Measurements from ENCODE around the gene KLF2.

Gene KLF2

GRCh38 chr19:16308081-16308480 is 16.5 kb upstream of the KLF2 start:
- no peak for DNase-seq (ENCODE audit: low spot score)

- no peak for DNase-seq (ENCODE audit: low spot score)
Measured at GRCh38 chr19:16309643-16310042, 15.0 kb upstream of the KLF2 start.

- no peak for DNase-seq (ENCODE audit: low spot score)
Measured at GRCh38 chr19:16315825-16316505, 8.7 kb upstream of the KLF2 start.

GRCh38 chr19:16316506-16316882 is 8.1 kb upstream of the KLF2 start:
- DNase-seq (ENCODE audit: low spot score), result peak; percentile 18

GRCh38 chr19:16319481-16319880 is 5.1 kb upstream of the KLF2 start:
- DNase-seq (ENCODE audit: low spot score), result peak; percentile 22

DNA sequence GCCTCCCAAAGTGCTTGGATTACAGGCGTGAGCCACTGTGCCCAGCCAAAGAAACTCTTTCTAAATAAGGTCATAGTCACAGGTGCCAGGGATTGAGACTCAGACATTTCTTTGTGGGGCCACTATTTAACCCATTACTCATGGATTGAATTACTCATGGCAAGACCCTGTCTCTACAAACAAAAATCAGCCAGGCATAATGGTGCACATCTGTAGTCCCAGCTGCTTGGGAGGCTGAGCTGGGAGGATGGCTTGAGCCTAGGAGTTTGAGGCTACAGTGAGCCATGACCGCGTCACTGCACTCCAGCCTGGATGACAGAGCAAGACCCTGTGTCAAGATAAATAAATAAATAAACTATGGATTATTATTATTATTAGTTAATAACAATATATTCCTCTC is 3.6 kb upstream of the KLF2 start:
- no peak for DNase-seq (ENCODE audit: low spot score)

- peak; percentile 67 for DNase-seq (ENCODE audit: low spot score)
Measured at GRCh38 chr19:16325161-16325527, 518 bp downstream of the KLF2 start.

DNA sequence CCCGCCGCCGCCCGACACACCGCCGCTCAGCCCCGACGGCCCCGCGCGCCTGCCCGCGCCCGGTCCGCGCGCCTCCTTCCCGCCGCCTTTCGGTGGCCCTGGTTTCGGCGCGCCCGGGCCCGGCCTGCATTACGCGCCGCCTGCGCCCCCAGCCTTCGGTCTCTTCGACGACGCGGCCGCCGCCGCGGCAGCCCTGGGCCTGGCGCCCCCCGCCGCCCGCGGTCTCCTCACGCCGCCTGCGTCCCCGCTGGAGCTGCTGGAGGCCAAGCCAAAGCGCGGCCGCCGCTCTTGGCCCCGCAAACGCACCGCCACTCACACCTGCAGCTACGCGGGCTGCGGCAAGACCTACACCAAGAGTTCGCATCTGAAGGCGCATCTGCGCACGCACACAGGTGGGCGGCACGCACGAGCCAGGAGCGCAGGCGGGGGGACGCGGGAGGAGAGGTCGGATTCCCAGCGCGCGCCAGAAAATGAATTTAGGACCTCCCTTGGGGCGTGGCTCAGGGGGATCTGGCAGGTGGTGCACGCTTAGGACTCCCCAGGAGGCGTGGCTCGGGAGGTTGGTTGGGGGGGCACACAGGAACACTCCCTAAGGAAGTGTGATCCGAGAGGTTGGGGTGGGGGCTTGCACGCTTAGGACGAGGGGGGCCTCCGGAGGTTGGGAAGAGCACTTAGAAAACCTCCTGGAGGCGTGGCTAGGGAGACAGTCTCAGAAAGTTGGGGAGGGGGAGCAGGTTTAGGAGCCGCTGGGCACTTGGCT is 1.2 kb downstream of the KLF2 start:
- peak; percentile 72 for DNase-seq (ENCODE audit: low spot score)

GRCh38 chr19:16326401-16327168 is 2.0 kb downstream of the KLF2 start:
- peak; percentile 40 for DNase-seq (ENCODE audit: low spot score)

DNA sequence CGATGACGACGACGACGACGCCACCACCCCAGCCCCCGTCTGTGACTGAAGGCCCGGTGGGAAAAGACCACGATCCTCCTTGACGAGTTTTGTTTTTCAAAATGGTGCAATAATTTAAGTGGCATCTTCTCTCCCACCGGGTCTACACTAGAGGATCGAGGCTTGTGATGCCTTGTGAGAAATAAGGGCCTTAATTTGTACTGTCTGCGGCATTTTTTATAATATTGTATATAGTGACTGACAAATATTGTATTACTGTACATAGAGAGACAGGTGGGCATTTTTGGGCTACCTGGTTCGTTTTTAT is 2.5 kb downstream of the KLF2 start:
- DNase-seq (ENCODE audit: low spot score), result no peak

- DNase-seq (ENCODE audit: low spot score), result peak; percentile 28
Measured at GRCh38 chr19:16327501-16327900, 2.9 kb downstream of the KLF2 start.

DNA sequence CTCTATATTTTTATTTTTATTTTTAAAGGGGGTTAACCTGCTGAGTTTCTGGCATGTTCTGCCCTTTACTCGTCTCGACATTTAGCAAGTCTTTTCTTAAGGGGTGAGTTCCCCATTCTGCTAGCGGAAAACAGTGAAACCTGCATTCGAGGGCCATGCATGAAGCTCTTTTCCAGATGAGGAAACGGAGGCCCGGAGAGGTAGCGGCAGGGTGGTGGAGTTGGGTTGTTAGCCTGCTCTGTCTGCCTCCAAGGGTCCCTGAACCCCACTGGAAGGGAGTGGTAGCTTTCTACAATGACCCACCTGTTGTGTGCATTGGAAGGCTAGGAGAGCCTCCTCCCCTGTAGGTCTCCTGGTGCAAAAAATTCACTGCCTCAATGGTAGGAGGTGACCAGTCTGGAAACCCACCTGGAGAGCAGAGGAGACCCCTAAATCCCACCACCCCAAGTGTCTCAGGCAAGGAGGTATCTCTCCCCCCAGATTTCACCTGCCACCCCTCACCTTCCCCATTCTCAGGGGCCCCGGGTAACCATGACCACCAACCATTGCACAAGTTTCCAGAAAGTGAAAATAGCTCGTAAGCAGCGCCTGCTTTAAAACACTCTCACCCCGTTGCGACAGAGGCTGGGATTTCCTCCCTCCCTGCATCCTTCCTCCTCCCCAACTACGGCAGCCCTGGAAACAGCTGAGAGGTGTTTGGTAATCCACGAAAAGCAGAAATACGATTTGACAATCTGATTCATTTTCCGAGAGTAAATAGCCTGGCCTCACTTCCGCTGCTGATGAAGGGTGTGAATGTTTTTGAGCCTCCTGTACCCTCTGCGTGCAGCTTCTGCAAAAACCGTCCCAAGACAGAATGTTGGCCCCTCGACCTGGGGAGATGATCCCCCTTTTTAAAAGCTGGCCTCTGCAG is 3.5 kb downstream of the KLF2 start:
- no peak for DNase-seq (ENCODE audit: low spot score)

DNA sequence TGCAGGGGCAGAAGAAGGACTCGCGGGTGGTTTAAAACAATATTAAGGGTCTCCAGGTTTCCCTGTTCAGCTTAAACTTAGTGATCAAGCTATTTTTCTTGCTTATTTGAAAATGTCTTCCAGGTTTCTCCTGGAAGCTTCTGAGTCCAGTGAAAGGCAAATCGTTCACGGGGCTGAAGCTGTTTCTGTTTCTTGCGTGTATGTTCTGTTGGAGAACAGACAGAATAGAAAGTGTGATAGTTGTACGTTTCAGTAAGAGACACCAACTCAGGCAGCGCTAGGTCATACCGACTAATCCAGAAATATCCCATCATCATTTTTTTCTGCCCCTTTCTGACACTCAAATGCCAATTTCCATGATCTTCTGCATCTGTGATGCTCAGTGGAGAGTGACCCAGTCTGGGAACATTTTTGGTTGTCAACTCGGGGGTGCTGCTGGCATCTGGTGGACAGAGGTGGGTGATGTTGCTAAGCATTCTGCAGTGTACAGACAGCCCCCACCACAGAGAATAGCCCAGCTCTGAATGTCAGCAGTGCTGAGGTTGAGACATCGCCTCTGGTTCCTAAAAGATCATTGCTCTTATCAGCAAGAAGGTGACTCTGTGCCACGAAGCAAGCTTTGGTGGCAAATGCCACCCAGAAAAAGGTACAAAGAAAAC is 4.3 kb downstream of the KLF2 start:
- DNase-seq (ENCODE audit: low spot score), result no peak

GRCh38 chr19:16330368-16330801 is 5.8 kb downstream of the KLF2 start:
- DNase-seq (ENCODE audit: low spot score), result peak; percentile 47

GRCh38 chr19:16330806-16331690 is 6.4 kb downstream of the KLF2 start:
- DNase-seq (ENCODE audit: low spot score), result no peak

- DNase-seq (ENCODE audit: low spot score), result no peak
Measured at GRCh38 chr19:16333001-16333586, 8.5 kb downstream of the KLF2 start.

GRCh38 chr19:16334411-16334810 is 9.8 kb downstream of the KLF2 start:
- DNase-seq (ENCODE audit: low spot score), result no peak

DNA sequence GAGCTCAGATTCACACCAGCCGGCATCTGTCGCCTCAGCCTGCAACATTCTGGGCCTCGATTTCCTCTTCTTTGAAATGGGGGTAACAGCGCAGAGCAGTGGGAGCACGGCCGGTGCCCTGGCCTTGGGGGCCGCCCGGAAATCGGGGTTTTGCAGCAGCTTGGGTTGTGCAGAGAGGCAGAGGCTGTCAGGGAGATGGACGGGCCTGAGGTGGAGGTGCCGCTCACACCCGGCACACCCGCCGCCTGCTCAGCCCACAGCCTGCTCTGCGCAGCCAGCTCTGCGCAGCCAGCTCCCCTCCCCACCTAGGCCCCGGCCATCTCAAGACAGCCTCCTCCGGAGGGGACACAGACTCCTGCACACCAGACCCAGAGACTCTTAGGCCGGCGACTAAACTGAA is 10.6 kb downstream of the KLF2 start:
- peak; percentile 26 for DNase-seq (ENCODE audit: low spot score)

DNA sequence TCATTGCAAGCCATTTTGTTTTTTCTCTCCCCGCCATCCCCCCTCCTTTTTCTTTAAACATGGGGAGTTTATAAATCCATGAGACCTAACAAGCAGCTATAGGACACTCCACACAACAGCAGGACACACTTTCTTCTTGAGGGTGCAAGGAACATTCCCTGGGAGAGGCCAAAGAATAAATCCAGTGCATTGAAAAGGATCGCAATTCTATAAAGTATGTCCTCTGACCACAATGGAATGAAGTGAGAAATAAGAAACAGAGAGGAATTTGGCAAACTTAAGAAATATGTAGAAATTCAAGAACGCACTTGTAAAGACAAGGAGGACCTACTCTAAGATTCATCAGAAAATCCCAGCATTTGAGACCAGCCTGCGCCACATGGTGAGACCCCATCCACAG is 11.9 kb downstream of the KLF2 start:
- no peak for DNase-seq (ENCODE audit: low spot score)

GRCh38 chr19:16337809-16338469 is 13.3 kb downstream of the KLF2 start:
- no peak for DNase-seq (ENCODE audit: low spot score)
